GM12801 (cell line): Measurements from ENCODE around the gene CRYL1.

Experiments used
- CTCF ChIP-seq: IDR thresholded peaks from one replicate; pipeline ENCODE4 v1.5.1; 2011; ENCODE audit warnings: control low read depth; ENCODE audit not compliant: insufficient read length; ENCODE audit errors: extremely low read depth

The CRYL1 gene

GRCh38 chr13:20403826-20404225 lies 121.8 kb downstream of the CRYL1 start:
- no peak for TF ChIP-seq CTCF

- no peak for TF ChIP-seq CTCF
Observed at GRCh38 chr13:20402881-20403280, 122.8 kb downstream of the CRYL1 start.

GRCh38 chr13:20401931-20402856 lies 123.5 kb downstream of the CRYL1 start:
- no peak for TF ChIP-seq CTCF

- TF ChIP-seq CTCF: no peak
Observed at GRCh38 chr13:20401531-20401930, 124.1 kb downstream of the CRYL1 start.

- no peak for TF ChIP-seq CTCF
Observed at GRCh38 chr13:20400774-20401173, 124.9 kb downstream of the CRYL1 start.

- no peak for TF ChIP-seq CTCF
Observed at GRCh38 chr13:20399961-20400360, 125.7 kb downstream of the CRYL1 start.

- TF ChIP-seq CTCF: no peak
Observed at GRCh38 chr13:20399515-20399914, 126.1 kb downstream of the CRYL1 start.
